Measurements from ENCODE around the gene MBL2.

GRCh38 chr10:52771534-52772445 lies 794 bp downstream of the MBL2 start:
- no peak for TF ChIP-seq CTCF (IDR thresholded peaks at IDR 0.05)
- TF ChIP-seq EZH2 (IDR thresholded peaks at IDR 0.05; ENCODE audit: borderline replicate concordance, insufficient read depth, low read depth, low read length, poor library complexity, severe bottlenecking), result no peak

Data from B cell (primary cell).